ENCODE data around the gene AKT2. TPM values are rescaled to one million over a fixed set of nuclear protein-coding genes. Genes with fewer than 3 reads are reported as not detected.

The AKT2 gene
- total RNA-seq, 1 experiment from 2014 or later = 150 TPM

- Histone ChIP-seq H3K9ac (ENCODE audit: extremely low read depth, insufficient read length, low read length) (no peak overlapping the region), H3K4me2 (ENCODE audit: insufficient read depth, insufficient read length, low read length) (no peak overlapping the region), H2BK5ac (ENCODE audit: insufficient read length, low read length) (no peak overlapping the region), H3K56ac (ENCODE audit: insufficient read length, low read depth, low read length) (no peak overlapping the region), H2BK120ac (ENCODE audit: low read depth, low read length, poor library complexity, severe bottlenecking) (no peak overlapping the region), H4K8ac (replicated peaks; ENCODE audit: insufficient read length, low read depth, low read length) (no peak overlapping the region), H3K9me3 (ENCODE audit: control insufficient read depth, low read depth, low read length) (no peaks in the 10 kb centered on the region), H3K79me2 (ENCODE audit: insufficient read depth, low read length) (no peaks in the 10 kb centered on the region; the same call in 1 of the 2 replicates), H3K18ac (ENCODE audit: insufficient read length, low read depth, low read length) (no peak overlapping the region), H3K27me3 (ENCODE audit: insufficient read depth, low read length) (no peaks in the 10 kb centered on the region), H4K5ac (ENCODE audit: insufficient read length, low read depth, low read length) (no peak overlapping the region), H3T11ph (ENCODE audit: low read length) (no peak overlapping the region), H3K79me1 (ENCODE audit: insufficient read depth, low read depth, low read length, poor library complexity, severe bottlenecking) (peaks cover 2% of the 10 kb centered on the region), H2BK20ac (ENCODE audit: low read depth, low read length, poor library complexity, severe bottlenecking) (no peak overlapping the region), H2BK12ac (ENCODE audit: insufficient read length, low read depth, low read length) (no peak overlapping the region), H4K91ac (ENCODE audit: insufficient read length, low read depth, low read length) (no peak overlapping the region), H3K4ac (ENCODE audit: low read depth, low read length) (no peak overlapping the region), H2BK15ac (ENCODE audit: low read depth, low read length) (no peak overlapping the region), H3K23ac (ENCODE audit: insufficient read length, low read depth, low read length) (no peak overlapping the region), H3K4me1 (ENCODE audit: insufficient read depth, low read length) (no peaks in the 10 kb centered on the region; the same call in 1 of the 2 replicates), H3K27ac (ENCODE audit: insufficient read length, low read depth, low read length) (no peak overlapping the region), H2AFZ (ENCODE audit: low read length) (no peak overlapping the region), H4K20me1 (ENCODE audit: control insufficient read depth, insufficient read depth, insufficient read length) (no peaks in the 10 kb centered on the region), H3K23me2 (ENCODE audit: insufficient read length, low read depth, low read length, poor library complexity, severe bottlenecking) (no peaks in the 10 kb centered on the region), H2AK5ac (ENCODE audit: insufficient read length, low read length) (no peak overlapping the region), H3K14ac (ENCODE audit: insufficient read depth, low read length) (no peak overlapping the region)
- DNase-seq = no peak
- Mint-ChIP-seq H3K9me3 (no peaks in the 10 kb centered on the region), H3K4me1 (peaks cover 4 to 8% of the 10 kb centered on the region in 2 experiments; a peak in 2 of 4 replicates), H3K4me3 (no peak overlapping the region), H3K27ac (peak overlapping the region in 1 of 3 experiments; percentile 37; a peak in 1 of 7 replicates), H3K36me3 (ENCODE audit: insufficient read depth in 1 of 3, low read depth in 3 of 3) (peaks cover 2 to 34% (median 24%) of the 10 kb centered on the region in 3 experiments), H3K27me3 (ENCODE audit: low read depth) (no peaks in the 10 kb centered on the region)
- TF ChIP-seq CTCF (conservative IDR thresholded peaks at IDR 0.05) = no peak
- WGBS (ENCODE audit: extremely low coverage, insufficient read length, low lambda C conversion rate) = no CpG with 5 or more reads among the region's 12 CpGs
These were observed 40.4 kb downstream of the AKT2 start for GRCh38 chr19:40244579-40245317.
